Body of pancreas (tissue), 4 donors: Measurements from ENCODE around the gene BAIAP2L1. TPM values are rescaled to one million over a fixed set of nuclear protein-coding genes. Genes with fewer than 3 reads are reported as not detected.

Experiments
- ATAC-seq: fragments of 150-250 bp; one replicate; pipeline ENCODE4 v1.9.1; 2016
- DNase-seq, 4 donors: peaks; one replicate each; pipeline ENCODE4 v3.0.0-alpha.2; 2019
- H3K27ac ChIP-seq, 4 donors: fragments of 200-600 bp; sonication (generic); 1 replicate in 3 of 4; 2 replicates in 1 of 4; pipeline versions ENCODE4 v1.5.1 to v1.6.1; 2016 to 2019; ENCODE audit warnings: mild to moderate bottlenecking in 1 of 4, mixed read lengths in 1 of 4, moderate library complexity in 1 of 4
- H3K27me3 ChIP-seq, 2 donors: fragments of 200-600 bp; sonication (generic); one replicate each; pipeline ENCODE4 v1.6.0; 2016; ENCODE audit warnings: mild to moderate bottlenecking in 1 of 2
- H3K36me3 ChIP-seq, 2 donors: fragments of 200-600 bp; sonication (generic); replicated peaks in 1 of 2; 2 replicates each; pipeline ENCODE4 v1.5.1; 2016; ENCODE audit warnings: low read depth in 2 of 2; ENCODE audit not compliant: insufficient read depth in 1 of 2
- H3K4me1 ChIP-seq: fragments of 200-600 bp; sonication (generic); one replicate; pipeline ENCODE4 v1.6.0; 2016
- H3K4me3 ChIP-seq, 2 donors: fragments of 200-600 bp; sonication (generic); 1 replicate in 1 of 2; 2 replicates in 1 of 2; pipeline ENCODE4 v1.5.1; 2016 to 2019
- H3K9me3 ChIP-seq, 3 donors: fragments of 200-600 bp; sonication (generic); 1 replicate in 2 of 3; 2 replicates in 1 of 3; pipeline ENCODE4 v1.5.1; 2016
- POLR2A ChIP-seq, 3 donors: fragments of 450-650 bp; IDR thresholded peaks; one replicate each; pipeline ENCODE4 v1.6.1; 2016; ENCODE audit warnings: antibody characterized with exemption in 3 of 3, mild to moderate bottlenecking in 2 of 3
- WGBS, 2 donors: methylation state at CpG; one replicate each; pipeline ENCODE4 v1.1.5; 2017; 5-methylcytosine and 5-hydroxymethylcytosine counted together
- intact Hi-C: fragments of 100-400 bp; cut with DNase I; formaldehyde crosslinking; loops from one replicate; pipeline ENCODE4 v1.15.1; 2023
- total RNA-seq, 2 donors: library from RNA; depleted of rRNA; stranded (reverse); fragments of >200 nt; gene quantifications; one replicate each; pipeline ENCODE4 v1.1.0, GENCODE V29; 2016
- TF ChIP-seq, protein P1 (sequence below), 7 experiments: fragments of 450-650 bp in 4 of 7; fragments of 200-600 bp in 3 of 7; sonication (generic) in 3 of 7; IDR thresholded peaks; one replicate each; pipeline ENCODE4 v1.5.1; 2016 to 2019; ENCODE audit warnings: antibody characterized with exemption in 7 of 7

BAIAP2L1 gene
- total RNA-seq, 2 donors from 2014 or later, result 15.8 to 23.1 TPM

DNA sequence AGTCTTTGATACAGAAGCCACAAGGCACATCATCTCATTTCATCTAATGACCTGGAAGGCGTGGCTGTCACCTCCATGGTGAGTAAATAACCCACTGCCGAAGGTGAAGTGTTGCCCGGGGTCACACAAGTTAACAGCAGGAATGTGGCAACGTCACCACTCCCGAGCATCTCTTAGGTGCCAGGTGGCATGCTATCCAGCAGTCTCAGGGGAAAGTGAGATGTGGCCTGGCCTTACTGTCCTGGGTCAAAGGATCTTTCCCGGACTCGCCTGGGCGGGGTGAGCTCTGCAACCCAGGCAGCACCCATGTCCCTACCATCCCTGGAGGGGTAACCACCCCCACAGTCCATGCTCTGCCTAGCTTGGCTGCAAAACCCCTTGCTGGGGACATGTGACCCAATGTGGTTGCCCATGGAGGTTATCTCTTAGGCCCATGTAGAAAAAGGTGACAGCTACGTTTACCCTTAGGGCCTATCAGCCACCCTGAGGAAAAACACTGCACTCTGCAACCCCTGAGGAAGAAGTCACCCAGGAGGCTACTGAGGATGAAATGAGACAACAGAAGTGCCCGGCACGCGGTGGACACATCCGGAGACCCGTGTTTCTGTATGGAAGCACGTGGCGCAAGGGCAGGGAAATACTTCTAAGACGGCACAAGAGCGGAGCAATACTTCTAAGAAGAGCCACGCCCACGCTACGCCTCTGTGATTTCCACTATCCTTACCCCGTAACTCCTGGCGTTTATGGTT, 52.0 kb downstream of the BAIAP2L1 start:
- no peak for TF ChIP-seq POLR2A (IDR thresholded peaks at IDR 0.05)
- TF ChIP-seq, protein P1, sequence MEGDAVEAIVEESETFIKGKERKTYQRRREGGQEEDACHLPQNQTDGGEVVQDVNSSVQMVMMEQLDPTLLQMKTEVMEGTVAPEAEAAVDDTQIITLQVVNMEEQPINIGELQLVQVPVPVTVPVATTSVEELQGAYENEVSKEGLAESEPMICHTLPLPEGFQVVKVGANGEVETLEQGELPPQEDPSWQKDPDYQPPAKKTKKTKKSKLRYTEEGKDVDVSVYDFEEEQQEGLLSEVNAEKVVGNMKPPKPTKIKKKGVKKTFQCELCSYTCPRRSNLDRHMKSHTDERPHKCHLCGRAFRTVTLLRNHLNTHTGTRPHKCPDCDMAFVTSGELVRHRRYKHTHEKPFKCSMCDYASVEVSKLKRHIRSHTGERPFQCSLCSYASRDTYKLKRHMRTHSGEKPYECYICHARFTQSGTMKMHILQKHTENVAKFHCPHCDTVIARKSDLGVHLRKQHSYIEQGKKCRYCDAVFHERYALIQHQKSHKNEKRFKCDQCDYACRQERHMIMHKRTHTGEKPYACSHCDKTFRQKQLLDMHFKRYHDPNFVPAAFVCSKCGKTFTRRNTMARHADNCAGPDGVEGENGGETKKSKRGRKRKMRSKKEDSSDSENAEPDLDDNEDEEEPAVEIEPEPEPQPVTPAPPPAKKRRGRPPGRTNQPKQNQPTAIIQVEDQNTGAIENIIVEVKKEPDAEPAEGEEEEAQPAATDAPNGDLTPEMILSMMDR (IDR thresholded peaks at IDR 0.05), result no peak
- Histone ChIP-seq H3K4me3 (no peak overlapping the region), H3K9me3 (no peaks in the 10 kb centered on the region), H3K4me1 (no peaks in the 10 kb centered on the region), H3K27ac (no peak overlapping the region), H3K27me3 (no peaks in the 10 kb centered on the region), H3K36me3 (no peaks in the 10 kb centered on the region)
- WGBS, 2 donors, result 85 to 87% methylated on average over 21 to 23 of the region's 23 CpGs
- DNase-seq, result no peak
- intact Hi-C loops, result no loop called here
- no peak for ATAC-seq

DNA sequence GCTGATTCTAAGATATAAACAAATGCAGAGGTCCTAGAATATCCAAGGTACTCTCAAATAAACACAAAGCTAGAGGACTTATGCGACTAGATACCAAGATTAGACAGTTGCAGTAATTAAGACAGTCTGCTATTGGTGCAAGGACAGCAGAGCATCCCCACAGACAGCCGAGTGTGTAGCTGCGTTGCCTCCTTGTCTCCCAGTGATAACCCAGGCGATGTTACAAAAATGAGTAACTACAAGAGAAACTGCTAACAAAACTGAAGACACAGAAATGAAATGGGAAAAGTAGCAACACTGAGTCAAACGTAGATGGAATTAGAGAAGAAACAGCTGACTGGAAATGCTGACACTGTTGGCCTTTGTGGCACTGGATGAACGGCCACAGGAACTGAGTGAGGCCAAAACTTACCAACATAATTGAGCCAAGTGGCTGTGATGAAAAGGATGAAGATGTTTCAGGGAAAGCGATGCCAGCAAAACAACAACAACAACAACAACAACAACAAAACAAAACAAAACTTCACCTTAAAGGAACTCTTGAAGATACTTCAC, 54.3 kb downstream of the BAIAP2L1 start:
- intact Hi-C loops, result no loop called here
- H3K9me3 ChIP-seq, result no peaks in the 10 kb centered on the region
- H3K36me3 ChIP-seq, result no peaks in the 10 kb centered on the region
- no peak for ATAC-seq
- peaks cover 7% of the 10 kb centered on the region for H3K4me1 ChIP-seq
- H3K27ac ChIP-seq, result no peak overlapping the region
- WGBS, 2 donors, result 82 to 83% methylated on average over 7 of the region's 7 CpGs
- TF ChIP-seq, protein P1 (IDR thresholded peaks at IDR 0.05), result no peak
- TF ChIP-seq POLR2A (IDR thresholded peaks at IDR 0.05), result no peak
- DNase-seq, result no peak
- no peak overlapping the region for H3K4me3 ChIP-seq
- H3K27me3 ChIP-seq, result no peaks in the 10 kb centered on the region

DNA sequence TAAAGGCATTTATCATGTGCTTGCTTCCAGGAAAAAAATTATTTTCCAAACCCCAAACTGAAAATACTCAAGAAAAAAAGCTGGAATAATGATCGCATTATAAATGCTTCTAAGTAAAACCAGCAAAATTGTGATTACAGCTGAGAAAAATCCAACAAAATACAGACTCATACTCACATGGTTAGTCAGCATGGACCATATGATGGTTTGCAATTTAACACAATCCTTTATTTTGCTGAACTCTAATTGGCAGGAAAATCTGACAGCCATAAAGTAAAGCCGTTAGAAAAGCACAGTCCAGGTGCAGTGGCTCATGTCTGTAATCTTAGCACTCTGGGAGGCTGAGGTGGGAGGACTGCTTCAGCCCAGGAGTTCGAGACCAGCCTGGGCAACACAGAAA, 59.8 kb downstream of the BAIAP2L1 start:
- Histone ChIP-seq H3K27ac (no peak overlapping the region), H3K27me3 (no peaks in the 10 kb centered on the region), H3K4me1 (peaks cover 7% of the 10 kb centered on the region), H3K9me3 (no peaks in the 10 kb centered on the region), H3K36me3 (no peaks in the 10 kb centered on the region), H3K4me3 (no peak overlapping the region)
- WGBS, 2 donors, result 78 to 80% methylated on average over 3 of the region's 3 CpGs
- no peak for TF ChIP-seq POLR2A (IDR thresholded peaks at IDR 0.05)
- TF ChIP-seq, protein P1 (IDR thresholded peaks at IDR 0.05), result no peak
- intact Hi-C loops, result no loop called here
- no peak for DNase-seq
- no peak for ATAC-seq

DNA sequence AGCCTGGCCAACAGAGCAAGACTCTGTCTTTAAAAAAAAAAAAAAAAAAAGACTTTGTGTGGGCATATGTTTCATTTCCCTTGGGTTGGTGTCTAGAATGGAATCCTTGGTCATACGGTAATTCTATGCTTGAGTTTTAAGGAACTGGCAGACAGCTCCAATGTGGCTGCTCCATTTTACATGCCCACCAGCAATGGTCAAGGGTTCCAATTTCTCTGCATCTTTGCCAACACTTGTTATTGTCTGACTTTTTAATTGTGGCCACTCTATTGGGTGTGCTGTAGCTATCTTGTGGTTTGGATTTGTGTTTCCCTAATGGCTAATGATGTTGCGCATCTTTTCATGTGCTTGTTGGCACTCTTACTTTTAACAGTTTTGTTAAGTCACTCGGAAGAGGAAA, 61.8 kb downstream of the BAIAP2L1 start:
- Histone ChIP-seq H3K9me3 (no peaks in the 10 kb centered on the region), H3K27me3 (no peaks in the 10 kb centered on the region), H3K36me3 (no peaks in the 10 kb centered on the region), H3K4me3 (no peak overlapping the region), H3K4me1 (peaks cover 7% of the 10 kb centered on the region), H3K27ac (no peak overlapping the region)
- TF ChIP-seq, protein P1 (IDR thresholded peaks at IDR 0.05), result no peak
- no peak for TF ChIP-seq POLR2A (IDR thresholded peaks at IDR 0.05)
- intact Hi-C loops, result no loop called here
- 94 to 98% methylated on average over 3 of the region's 3 CpGs for WGBS, 2 donors
- ATAC-seq (no peak), DNase-seq (no peak)

DNA sequence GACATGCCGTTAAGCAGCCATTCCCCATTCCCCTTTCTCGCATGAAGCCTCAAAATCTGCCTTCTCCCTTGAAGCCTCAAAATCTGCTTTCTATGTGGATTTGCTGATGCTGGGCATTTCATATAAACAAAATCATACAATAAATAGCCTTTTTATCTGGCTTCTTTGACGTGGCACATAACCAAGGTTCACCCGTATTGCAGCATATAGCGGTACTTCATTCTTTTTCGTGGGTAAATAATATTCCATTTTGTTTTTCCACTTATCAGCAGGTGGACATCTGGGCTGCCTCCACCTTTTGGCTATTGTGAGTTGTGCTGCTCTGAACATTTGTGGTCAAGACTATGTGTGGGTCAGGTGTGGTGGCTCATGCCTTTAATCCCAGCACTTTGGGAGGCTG, 62.4 kb downstream of the BAIAP2L1 start:
- no peaks in the 10 kb centered on the region for H3K9me3 ChIP-seq
- no peak for ATAC-seq

More for the DNA sequence above, 62.4 kb downstream of the BAIAP2L1 start:
- 93 to 96% methylated on average over 6 of the region's 6 CpGs for WGBS, 2 donors
- H3K27me3 ChIP-seq, result no peaks in the 10 kb centered on the region
- no peak for DNase-seq
- TF ChIP-seq POLR2A (IDR thresholded peaks at IDR 0.05), result no peak
- TF ChIP-seq, protein P1 (IDR thresholded peaks at IDR 0.05), result no peak
- peaks cover 7% of the 10 kb centered on the region for H3K4me1 ChIP-seq
- H3K36me3 ChIP-seq, result no peaks in the 10 kb centered on the region
- H3K27ac ChIP-seq, result no peak overlapping the region
- intact Hi-C loops, result no loop called here
- H3K4me3 ChIP-seq, result no peak overlapping the region
